Duodenal mucosa (tissue), 2 donors: ENCODE measurements around the gene MYCT1.
"Not testable (repeated sequence)": the region's sequence is repeated elsewhere in the genome, so short reads cannot be mapped to it uniquely, and the experiment has no call there.

Source experiments
- H3K27ac ChIP-seq: one replicate; pipeline ENCODE4 v1.7.0; 2013; ENCODE audit warnings: low read depth, low read length
- H3K27me3 ChIP-seq, 2 donors: one replicate each; pipeline ENCODE4 v1.7.0; 2013; ENCODE audit warnings: low read length in 2 of 2, control low read depth in 1 of 2; ENCODE audit not compliant: insufficient read depth in 2 of 2, control insufficient read depth in 1 of 2
- H3K36me3 ChIP-seq, 2 donors: one replicate each; pipeline ENCODE4 v1.7.0; 2013; ENCODE audit warnings: low read length in 2 of 2, control low read depth in 1 of 2; ENCODE audit not compliant: insufficient read depth in 2 of 2, control insufficient read depth in 1 of 2
- H3K4me1 ChIP-seq, 2 donors: one replicate each; pipeline ENCODE4 v1.7.0; 2013; ENCODE audit warnings: low read length in 2 of 2, control low read depth in 1 of 2; ENCODE audit not compliant: insufficient read depth in 2 of 2, control insufficient read depth in 1 of 2
- H3K4me3 ChIP-seq, 2 donors: one replicate each; pipeline ENCODE4 v1.7.0; 2013; ENCODE audit warnings: low read length in 2 of 2, low read depth in 1 of 2
- H3K9ac ChIP-seq, 2 donors: one replicate each; pipeline ENCODE4 v1.7.0; 2013; ENCODE audit warnings: low read length in 2 of 2, low read depth in 1 of 2
- H3K9me3 ChIP-seq, 2 donors: one replicate each; pipeline ENCODE4 v1.7.0; 2013; ENCODE audit warnings: low read length in 2 of 2, control low read depth in 1 of 2; ENCODE audit not compliant: control insufficient read depth in 1 of 2

Gene MYCT1

GRCh38 chr6:152697634-152698033 lies at the start of gene MYCT1:
MYCT1 (plus strand) TSS chr6:152697897; CDS start chr6:152697903, 6 bp downstream.
- Histone ChIP-seq H3K9me3 (no peaks in the 10 kb centered on the region), H3K4me3 (no peak within 1 kb of the TSS), H3K36me3 (no peaks in the 10 kb centered on the region), H3K4me1 (no peaks in the 10 kb centered on the region), H3K9ac (no peak within 1 kb of the TSS), H3K27ac (no peak within 1 kb of the TSS), H3K27me3 (no peaks in the 10 kb centered on the region)

- Histone ChIP-seq H3K36me3 (no peaks in the 10 kb centered on the region), H3K27me3 (no peaks in the 10 kb centered on the region), H3K9me3 (no peaks in the 10 kb centered on the region), H3K27ac (no peak overlapping the region), H3K4me3 (no peak overlapping the region), H3K9ac (no peak overlapping the region), H3K4me1 (no peaks in the 10 kb centered on the region)
These were observed 49.6 kb upstream of the MYCT1 start for GRCh38 chr6:152648105-152648504.

GRCh38 chr6:152651986-152652385 lies 45.7 kb upstream of the MYCT1 start:
- H3K36me3 ChIP-seq: no peaks in the 10 kb centered on the region
- H3K9ac ChIP-seq: no peak overlapping the region
- no peak overlapping the region for H3K27ac ChIP-seq
- no peak overlapping the region for H3K4me3 ChIP-seq
- no peaks in the 10 kb centered on the region for H3K27me3 ChIP-seq
- H3K4me1 ChIP-seq: no peaks in the 10 kb centered on the region
- no peaks in the 10 kb centered on the region for H3K9me3 ChIP-seq

- Histone ChIP-seq H3K27me3 (no peaks in the 10 kb centered on the region), H3K9ac (no peak overlapping the region), H3K4me1 (no peaks in the 10 kb centered on the region), H3K27ac (no peak overlapping the region), H3K4me3 (no peak overlapping the region), H3K36me3 (no peaks in the 10 kb centered on the region), H3K9me3 (no peaks in the 10 kb centered on the region)
These were observed 35.9 kb upstream of the MYCT1 start for GRCh38 chr6:152661776-152662175.

- Histone ChIP-seq H3K27ac (no peak overlapping the region), H3K36me3 (no peaks in the 10 kb centered on the region), H3K27me3 (no peaks in the 10 kb centered on the region), H3K4me3 (no peak overlapping the region), H3K9ac (no peak overlapping the region), H3K9me3 (peaks cover 0 to 4% of the 10 kb centered on the region in 2 donors), H3K4me1 (no peaks in the 10 kb centered on the region)
These were observed 27.8 kb upstream of the MYCT1 start for GRCh38 chr6:152669895-152670294.

GRCh38 chr6:152671171-152671570 lies 26.5 kb upstream of the MYCT1 start:
- no peak overlapping the region for H3K4me3 ChIP-seq
- H3K9ac ChIP-seq: no peak overlapping the region
- H3K27me3 ChIP-seq: no peaks in the 10 kb centered on the region
- peaks cover 0 to 4% of the 10 kb centered on the region in 2 donors for H3K9me3 ChIP-seq
- no peaks in the 10 kb centered on the region for H3K4me1 ChIP-seq
- H3K36me3 ChIP-seq: no peaks in the 10 kb centered on the region
- no peak overlapping the region for H3K27ac ChIP-seq

GRCh38 chr6:152673236-152673635 lies 24.5 kb upstream of the MYCT1 start:
- no peak overlapping the region for H3K27ac ChIP-seq

GRCh38 chr6:152680151-152680550 lies 17.5 kb upstream of the MYCT1 start:
- Histone ChIP-seq H3K36me3 (no peaks in the 10 kb centered on the region), H3K9me3 (no peaks in the 10 kb centered on the region), H3K4me3 (no peak overlapping the region), H3K27ac (no peak overlapping the region), H3K27me3 (no peaks in the 10 kb centered on the region), H3K4me1 (no peaks in the 10 kb centered on the region), H3K9ac (no peak overlapping the region)

More at GRCh38 chr6:152673236-152673635, 24.5 kb upstream of the MYCT1 start:
- Histone ChIP-seq H3K27me3 (no peaks in the 10 kb centered on the region), H3K4me3 (no peak overlapping the region), H3K9ac (no peak overlapping the region), H3K36me3 (no peaks in the 10 kb centered on the region), H3K9me3 (no peaks in the 10 kb centered on the region), H3K4me1 (no peaks in the 10 kb centered on the region)

GRCh38 chr6:152680879-152681517 lies 16.7 kb upstream of the MYCT1 start:
- Histone ChIP-seq H3K27me3 (no peaks in the 10 kb centered on the region), H3K4me1 (no peaks in the 10 kb centered on the region), H3K36me3 (no peaks in the 10 kb centered on the region), H3K9me3 (no peaks in the 10 kb centered on the region), H3K27ac (no peak overlapping the region), H3K4me3 (no peak overlapping the region), H3K9ac (no peak overlapping the region)

- Histone ChIP-seq H3K9ac (no peak overlapping the region), H3K27ac (no peak overlapping the region), H3K9me3 (no peaks in the 10 kb centered on the region), H3K4me1 (no peaks in the 10 kb centered on the region), H3K4me3 (no peak overlapping the region), H3K27me3 (no peaks in the 10 kb centered on the region), H3K36me3 (no peaks in the 10 kb centered on the region)
These were observed 15.6 kb upstream of the MYCT1 start for GRCh38 chr6:152682141-152682540.

GRCh38 chr6:152682935-152683334 lies 14.8 kb upstream of the MYCT1 start:
- H3K4me1 ChIP-seq, H3K36me3 ChIP-seq, H3K27me3 ChIP-seq, H3K9ac ChIP-seq, H3K9me3 ChIP-seq, H3K4me3 ChIP-seq, H3K27ac ChIP-seq: not testable (repeated sequence)
